Measurements from ENCODE around the gene FDX2. TPM values are rescaled to one million over a fixed set of nuclear protein-coding genes. Genes with fewer than 3 reads are reported as not detected.
"Not testable (repeated sequence)": the region's sequence is repeated elsewhere in the genome, so short reads cannot be mapped to it uniquely, and the experiment has no call there.

The FDX2 gene
- total RNA-seq, 6 experiments from 2014 or later, result 33.9 to 47.3 (median 38.5) TPM

- TF ChIP-seq CTCF (IDR thresholded peaks at IDR 0.05), result no peak
- H3K36me3 Mint-ChIP-seq (ENCODE audit: low read depth), result peaks cover 6% of the 10 kb centered on the region
- peaks cover 34% of the 10 kb centered on the region for H3K4me1 Mint-ChIP-seq (ENCODE audit: low read depth)
- DNase-seq, result no peak
- H3K4me3 Mint-ChIP-seq, result no peak within 1 kb of the TSS
- H3K27me3 Mint-ChIP-seq (ENCODE audit: insufficient read depth), result peaks cover 8% of the 10 kb centered on the region
- no peak within 1 kb of the TSS for H3K27ac Mint-ChIP-seq
- H3K9me3 Mint-ChIP-seq, result no peaks in the 10 kb centered on the region
Measured at GRCh38 chr19:10286803-10287737, 28.7 kb downstream of the FDX2 start, which contains the start of gene ICAM4. Gene ICAM4 (plus strand): TSS chr19:10286955. CDS start chr19:10287013, 58 bp downstream.

- H3K9me3 Mint-ChIP-seq, result no peaks in the 10 kb centered on the region
- no peak overlapping the region for H3K4me3 Mint-ChIP-seq
- H3K27ac Mint-ChIP-seq, result no peak overlapping the region
- H3K36me3 Mint-ChIP-seq (ENCODE audit: low read depth), result peaks cover 6% of the 10 kb centered on the region; the same call in 1 of the 2 replicates
- peaks cover 3% of the 10 kb centered on the region; the same call in 1 of the 2 replicates for H3K27me3 Mint-ChIP-seq (ENCODE audit: insufficient read depth)
- DNase-seq, result no peak
- peaks cover 22% of the 10 kb centered on the region for H3K4me1 Mint-ChIP-seq (ENCODE audit: low read depth)
- TF ChIP-seq CTCF (IDR thresholded peaks at IDR 0.05), result no peak
Measured at GRCh38 chr19:10285393-10285792, 30.4 kb downstream of the FDX2 start.

GRCh38 chr19:10284960-10285278 lies 30.9 kb downstream of the FDX2 start:
- no peak for TF ChIP-seq CTCF (IDR thresholded peaks at IDR 0.05)
- Mint-ChIP-seq H3K4me3 (no peak overlapping the region), H3K27ac (no peak overlapping the region), H3K36me3 (ENCODE audit: low read depth) (peaks cover 6% of the 10 kb centered on the region; the same call in 1 of the 2 replicates), H3K9me3 (no peaks in the 10 kb centered on the region), H3K27me3 (ENCODE audit: insufficient read depth) (peaks cover 2% of the 10 kb centered on the region; the same call in 1 of the 2 replicates), H3K4me1 (ENCODE audit: low read depth) (peaks cover 17% of the 10 kb centered on the region)
- no peak for DNase-seq

GRCh38 chr19:10284065-10284959 lies 31.5 kb downstream of the FDX2 start:
- peaks cover 6% of the 10 kb centered on the region; the same call in 1 of the 2 replicates for H3K36me3 Mint-ChIP-seq (ENCODE audit: low read depth)
- H3K4me1 Mint-ChIP-seq (ENCODE audit: low read depth), result peaks cover 17% of the 10 kb centered on the region
- TF ChIP-seq CTCF (IDR thresholded peaks at IDR 0.05), result no peak
- H3K27me3 Mint-ChIP-seq (ENCODE audit: insufficient read depth), result peaks cover 2% of the 10 kb centered on the region; the same call in 1 of the 2 replicates
- no peak overlapping the region for H3K27ac Mint-ChIP-seq
- no peak overlapping the region for H3K4me3 Mint-ChIP-seq
- no peaks in the 10 kb centered on the region for H3K9me3 Mint-ChIP-seq
- no peak for DNase-seq

- peaks cover 10% of the 10 kb centered on the region for H3K4me1 Mint-ChIP-seq (ENCODE audit: low read depth)
- H3K4me3 Mint-ChIP-seq, result no peak overlapping the region
- TF ChIP-seq CTCF (IDR thresholded peaks at IDR 0.05), result no peak
- H3K27me3 Mint-ChIP-seq (ENCODE audit: insufficient read depth), result no peaks in the 10 kb centered on the region
- no peaks in the 10 kb centered on the region for H3K9me3 Mint-ChIP-seq
- H3K36me3 Mint-ChIP-seq (ENCODE audit: low read depth), result peaks cover 6% of the 10 kb centered on the region; the same call in 1 of the 2 replicates
- no peak for DNase-seq
- H3K27ac Mint-ChIP-seq, result no peak overlapping the region
Measured at GRCh38 chr19:10283301-10284064, 32.3 kb downstream of the FDX2 start.

- not testable (repeated sequence) for DNase-seq; H3K27me3 Mint-ChIP-seq (ENCODE audit: insufficient read depth); H3K9me3 Mint-ChIP-seq; H3K36me3 Mint-ChIP-seq (ENCODE audit: low read depth); H3K4me3 Mint-ChIP-seq; H3K27ac Mint-ChIP-seq
- peaks cover 15% of the 10 kb centered on the region; the same call in 1 of the 2 replicates for H3K4me1 Mint-ChIP-seq (ENCODE audit: low read depth)
Measured at GRCh38 chr19:10282043-10282442, 33.8 kb downstream of the FDX2 start.

All from HFFc6 (cell line).